HL-60 (cell line): Measurements from ENCODE around the gene CYP27B1.

Experiments used
- GABPA ChIP-seq: IDR thresholded peaks from 2 replicates; pipeline ENCODE4 v1.6.1; 2012; ENCODE audit warnings: low read depth
- POLR2AphosphoS5 ChIP-seq: IDR thresholded peaks from 2 replicates; pipeline ENCODE4 v1.6.1; 2012; ENCODE audit warnings: low read depth
- SPI1 ChIP-seq: IDR thresholded peaks from 2 replicates; pipeline ENCODE4 v1.6.1; 2012; ENCODE audit warnings: low read depth, mild to moderate bottlenecking, borderline replicate concordance
- TF ChIP-seq, protein P1 (sequence below): IDR thresholded peaks from one replicate; pipeline ENCODE4 v1.5.1; 2011; ENCODE audit warnings: low read length, control low read depth, inconsistent platforms; ENCODE audit not compliant: insufficient read depth
- TF ChIP-seq, protein P2 (sequence below): IDR thresholded peaks from 2 replicates; pipeline ENCODE4 v1.6.1; 2012; ENCODE audit warnings: low read depth; ENCODE audit not compliant: insufficient replicate concordance

DNA sequence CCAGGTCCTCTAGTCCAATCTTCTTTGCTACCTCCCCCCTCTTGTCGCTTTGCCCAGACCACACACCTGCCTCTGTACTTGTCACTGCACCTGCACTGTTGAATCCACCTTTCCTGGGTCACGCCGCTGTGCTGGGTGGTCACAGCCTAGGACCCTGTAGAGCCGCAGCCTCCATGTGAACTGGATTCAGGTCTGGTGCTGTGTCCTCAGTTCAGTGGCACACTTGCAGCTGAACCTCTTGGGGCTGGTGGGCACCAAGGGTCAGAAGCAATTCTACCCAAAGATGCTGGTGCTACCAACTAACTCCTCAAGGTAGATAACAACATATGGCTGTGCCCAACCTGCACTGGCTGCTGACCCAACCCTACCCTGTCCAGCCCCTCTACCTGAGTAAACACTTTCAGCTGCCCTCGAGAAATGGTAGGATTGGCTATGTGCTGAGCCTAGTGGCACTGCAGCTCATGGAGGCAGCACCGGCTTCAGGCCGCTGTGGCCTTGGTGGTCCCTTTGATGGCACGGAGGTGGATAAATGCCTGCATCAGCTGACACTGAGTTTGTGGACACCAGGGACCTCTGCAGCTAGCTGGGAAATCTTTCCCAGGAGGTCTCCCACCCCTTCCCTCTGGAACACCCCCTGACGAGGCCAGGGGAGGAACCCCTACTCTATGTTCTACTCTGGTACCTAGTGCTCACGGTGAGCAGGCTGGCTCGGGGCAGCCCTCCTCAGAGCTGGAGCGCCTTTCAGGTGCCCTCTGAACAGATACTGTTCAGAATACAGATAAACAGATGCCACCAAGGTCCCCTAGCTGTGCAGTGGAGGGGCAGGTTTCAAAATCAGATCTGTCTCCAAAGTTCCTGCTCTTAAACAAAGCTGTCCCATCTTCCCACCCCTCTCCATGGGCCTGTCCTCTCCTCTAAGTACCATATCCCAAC is 42.6 kb downstream of the CYP27B1 start:
- TF ChIP-seq, protein P1, sequence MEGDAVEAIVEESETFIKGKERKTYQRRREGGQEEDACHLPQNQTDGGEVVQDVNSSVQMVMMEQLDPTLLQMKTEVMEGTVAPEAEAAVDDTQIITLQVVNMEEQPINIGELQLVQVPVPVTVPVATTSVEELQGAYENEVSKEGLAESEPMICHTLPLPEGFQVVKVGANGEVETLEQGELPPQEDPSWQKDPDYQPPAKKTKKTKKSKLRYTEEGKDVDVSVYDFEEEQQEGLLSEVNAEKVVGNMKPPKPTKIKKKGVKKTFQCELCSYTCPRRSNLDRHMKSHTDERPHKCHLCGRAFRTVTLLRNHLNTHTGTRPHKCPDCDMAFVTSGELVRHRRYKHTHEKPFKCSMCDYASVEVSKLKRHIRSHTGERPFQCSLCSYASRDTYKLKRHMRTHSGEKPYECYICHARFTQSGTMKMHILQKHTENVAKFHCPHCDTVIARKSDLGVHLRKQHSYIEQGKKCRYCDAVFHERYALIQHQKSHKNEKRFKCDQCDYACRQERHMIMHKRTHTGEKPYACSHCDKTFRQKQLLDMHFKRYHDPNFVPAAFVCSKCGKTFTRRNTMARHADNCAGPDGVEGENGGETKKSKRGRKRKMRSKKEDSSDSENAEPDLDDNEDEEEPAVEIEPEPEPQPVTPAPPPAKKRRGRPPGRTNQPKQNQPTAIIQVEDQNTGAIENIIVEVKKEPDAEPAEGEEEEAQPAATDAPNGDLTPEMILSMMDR: no peak
- TF ChIP-seq, protein P2, sequence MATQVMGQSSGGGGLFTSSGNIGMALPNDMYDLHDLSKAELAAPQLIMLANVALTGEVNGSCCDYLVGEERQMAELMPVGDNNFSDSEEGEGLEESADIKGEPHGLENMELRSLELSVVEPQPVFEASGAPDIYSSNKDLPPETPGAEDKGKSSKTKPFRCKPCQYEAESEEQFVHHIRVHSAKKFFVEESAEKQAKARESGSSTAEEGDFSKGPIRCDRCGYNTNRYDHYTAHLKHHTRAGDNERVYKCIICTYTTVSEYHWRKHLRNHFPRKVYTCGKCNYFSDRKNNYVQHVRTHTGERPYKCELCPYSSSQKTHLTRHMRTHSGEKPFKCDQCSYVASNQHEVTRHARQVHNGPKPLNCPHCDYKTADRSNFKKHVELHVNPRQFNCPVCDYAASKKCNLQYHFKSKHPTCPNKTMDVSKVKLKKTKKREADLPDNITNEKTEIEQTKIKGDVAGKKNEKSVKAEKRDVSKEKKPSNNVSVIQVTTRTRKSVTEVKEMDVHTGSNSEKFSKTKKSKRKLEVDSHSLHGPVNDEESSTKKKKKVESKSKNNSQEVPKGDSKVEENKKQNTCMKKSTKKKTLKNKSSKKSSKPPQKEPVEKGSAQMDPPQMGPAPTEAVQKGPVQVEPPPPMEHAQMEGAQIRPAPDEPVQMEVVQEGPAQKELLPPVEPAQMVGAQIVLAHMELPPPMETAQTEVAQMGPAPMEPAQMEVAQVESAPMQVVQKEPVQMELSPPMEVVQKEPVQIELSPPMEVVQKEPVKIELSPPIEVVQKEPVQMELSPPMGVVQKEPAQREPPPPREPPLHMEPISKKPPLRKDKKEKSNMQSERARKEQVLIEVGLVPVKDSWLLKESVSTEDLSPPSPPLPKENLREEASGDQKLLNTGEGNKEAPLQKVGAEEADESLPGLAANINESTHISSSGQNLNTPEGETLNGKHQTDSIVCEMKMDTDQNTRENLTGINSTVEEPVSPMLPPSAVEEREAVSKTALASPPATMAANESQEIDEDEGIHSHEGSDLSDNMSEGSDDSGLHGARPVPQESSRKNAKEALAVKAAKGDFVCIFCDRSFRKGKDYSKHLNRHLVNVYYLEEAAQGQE: no peak
- TF ChIP-seq POLR2AphosphoS5: no peak
- no peak for TF ChIP-seq GABPA
- no peak for TF ChIP-seq SPI1
